ENCODE results near the gene SRSF6.

The SRSF6 gene

DNA sequence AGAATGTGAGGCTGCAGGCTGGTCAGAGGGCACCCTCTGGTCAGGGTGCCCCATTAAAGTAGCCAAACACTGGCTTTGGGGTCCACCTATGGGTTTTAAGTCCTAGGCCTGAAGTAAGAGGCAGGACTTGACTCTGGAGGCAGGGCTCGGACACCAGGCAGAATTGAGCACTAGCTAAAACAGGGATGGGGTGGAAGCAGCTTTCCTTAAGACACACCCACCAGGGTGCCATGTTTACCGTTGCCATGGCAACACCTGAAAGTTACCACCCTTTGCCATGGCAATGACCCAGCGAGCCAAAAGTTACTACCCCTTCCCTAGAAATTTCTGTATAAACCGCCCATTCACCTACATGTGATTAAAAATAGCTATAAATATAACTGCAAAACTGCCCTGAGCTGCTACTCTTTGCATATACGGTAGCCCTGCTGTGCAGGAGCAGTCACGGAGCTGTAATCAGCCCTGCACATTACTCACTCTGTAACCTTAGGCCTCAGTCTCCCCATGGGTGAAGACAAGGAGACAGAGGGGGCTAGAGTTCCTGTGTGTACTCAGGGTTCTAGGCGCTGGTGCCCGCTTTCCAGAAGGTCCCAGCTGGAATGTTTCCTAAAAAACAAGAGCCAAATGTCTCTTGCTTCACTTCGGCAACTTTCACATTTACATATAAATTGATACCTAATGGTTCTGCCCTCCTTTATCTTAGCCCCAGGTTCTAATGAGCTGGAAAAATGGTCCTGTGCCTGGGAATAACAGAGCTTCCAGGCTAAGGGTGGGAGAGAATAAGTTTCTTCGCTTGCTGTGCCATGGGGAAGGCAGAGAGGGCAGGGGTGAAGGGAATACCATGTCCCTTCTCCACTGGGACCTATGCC lies 27.2 kb upstream of the SRSF6 start:
- no peak overlapping the region for H3K4me2 ChIP-seq
- no peaks in the 10 kb centered on the region for H4K20me1 ChIP-seq
- H3K9ac ChIP-seq, result no peak overlapping the region
- H3K36me3 ChIP-seq, result no peaks in the 10 kb centered on the region
- no peak for TF ChIP-seq Cebpa-rat (IDR thresholded peaks at IDR 0.05)
- no peak overlapping the region for H3K27ac ChIP-seq
- no peaks in the 10 kb centered on the region for H3K27me3 ChIP-seq
- no peaks in the 10 kb centered on the region for H3K4me1 ChIP-seq
- H3K4me3 ChIP-seq, result no peak overlapping the region
- H3K9me3 ChIP-seq (replicated peaks in 1 of 11), result no peaks in the 10 kb centered on the region

DNA sequence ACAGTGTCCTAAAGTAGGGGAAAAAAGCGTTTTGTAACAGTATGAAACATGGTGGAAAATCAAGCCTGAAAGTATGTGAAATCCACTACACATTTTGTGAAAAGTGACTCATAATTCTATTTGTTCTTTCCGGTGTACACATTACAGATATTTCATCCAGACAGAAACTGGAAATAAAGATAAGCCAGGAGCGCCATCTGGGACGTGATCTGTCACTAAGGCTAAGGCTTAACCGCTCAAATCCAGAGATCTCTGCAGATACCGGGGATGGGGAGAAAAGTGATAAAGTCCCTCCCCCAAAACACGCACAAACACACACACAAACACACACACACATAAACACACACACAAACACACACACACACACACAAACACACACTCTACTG lies 26.6 kb upstream of the SRSF6 start:
- no peaks in the 10 kb centered on the region for H3K9me3 ChIP-seq (replicated peaks in 1 of 11)
- H3K9ac ChIP-seq, result no peak overlapping the region
- H4K20me1 ChIP-seq, result no peaks in the 10 kb centered on the region
- no peak for TF ChIP-seq Cebpa-rat (IDR thresholded peaks at IDR 0.05)
- H3K27me3 ChIP-seq, result no peaks in the 10 kb centered on the region
- no peaks in the 10 kb centered on the region for H3K36me3 ChIP-seq
- H3K4me2 ChIP-seq, result no peak overlapping the region
- no peak overlapping the region for H3K27ac ChIP-seq
- no peak overlapping the region for H3K4me3 ChIP-seq
- H3K4me1 ChIP-seq, result no peaks in the 10 kb centered on the region

DNA sequence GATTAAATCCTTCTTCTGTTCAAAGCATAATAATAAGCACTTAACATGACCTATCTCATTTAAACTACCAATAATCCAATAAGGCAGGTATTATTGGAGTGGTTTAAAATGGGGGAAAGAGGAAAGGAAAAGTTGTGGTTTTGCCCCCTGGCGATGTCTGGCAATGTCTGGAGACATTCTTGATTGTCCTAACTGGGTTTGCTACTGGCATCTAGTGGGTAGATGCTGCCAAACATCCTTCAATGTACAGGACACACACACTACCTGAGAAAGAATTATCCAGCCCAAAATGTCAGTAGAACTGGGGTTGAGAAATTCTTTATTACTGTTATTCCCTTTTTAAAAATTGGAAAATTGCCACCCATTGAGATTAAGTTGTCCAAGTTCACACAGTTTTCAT lies 25.2 kb upstream of the SRSF6 start:
- no peak overlapping the region for H3K9ac ChIP-seq

DNA sequence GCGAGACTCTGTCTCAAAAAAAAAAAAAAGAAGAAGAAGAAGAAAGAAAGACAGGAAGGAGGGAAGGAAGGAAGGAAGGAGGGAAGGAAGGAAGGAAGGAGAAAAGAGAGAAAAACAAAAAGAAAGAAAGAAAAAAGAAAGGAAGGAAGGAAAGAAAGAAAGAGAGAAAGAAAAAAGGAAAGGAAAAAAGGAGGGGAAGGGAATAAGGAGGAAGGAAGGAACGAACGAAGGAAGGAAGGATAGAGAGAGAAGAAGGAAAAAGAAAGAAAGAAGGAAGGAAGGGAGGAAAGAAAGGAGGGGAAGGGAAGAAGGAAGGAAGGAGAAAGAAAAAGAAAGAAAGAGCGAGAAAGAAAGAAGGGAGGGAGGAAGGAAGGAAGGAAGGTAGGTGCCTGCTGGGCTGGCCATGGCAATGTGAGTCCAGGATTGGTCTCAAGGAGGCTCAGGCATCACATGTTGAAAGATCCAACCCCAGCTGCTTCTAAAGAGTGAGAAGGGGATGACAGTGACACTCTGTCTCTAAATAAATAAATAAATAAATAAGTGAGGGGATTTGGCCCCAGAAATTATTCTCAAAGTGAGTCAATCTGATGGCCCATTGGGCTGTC lies 24.3 kb upstream of the SRSF6 start:
- no peaks in the 10 kb centered on the region for H3K27me3 ChIP-seq
- H4K20me1 ChIP-seq, result no peaks in the 10 kb centered on the region
- no peak overlapping the region for H3K27ac ChIP-seq
- H3K9ac ChIP-seq, result no peak overlapping the region
- no peaks in the 10 kb centered on the region for H3K36me3 ChIP-seq
- no peak overlapping the region for H3K4me2 ChIP-seq
- no peaks in the 10 kb centered on the region for H3K4me1 ChIP-seq
- H3K4me3 ChIP-seq, result no peak overlapping the region
- no peaks in the 10 kb centered on the region for H3K9me3 ChIP-seq (replicated peaks in 1 of 11)
- TF ChIP-seq Cebpa-rat (IDR thresholded peaks at IDR 0.05), result no peak

More for the DNA sequence above, 25.2 kb upstream of the SRSF6 start:
- H4K20me1 ChIP-seq, result no peaks in the 10 kb centered on the region
- no peak overlapping the region for H3K27ac ChIP-seq
- no peak overlapping the region for H3K4me2 ChIP-seq
- no peaks in the 10 kb centered on the region for H3K27me3 ChIP-seq
- H3K4me1 ChIP-seq, result no peaks in the 10 kb centered on the region
- no peaks in the 10 kb centered on the region for H3K9me3 ChIP-seq (replicated peaks in 1 of 11)
- TF ChIP-seq Cebpa-rat (IDR thresholded peaks at IDR 0.05), result no peak
- no peaks in the 10 kb centered on the region for H3K36me3 ChIP-seq
- H3K4me3 ChIP-seq, result no peak overlapping the region

DNA sequence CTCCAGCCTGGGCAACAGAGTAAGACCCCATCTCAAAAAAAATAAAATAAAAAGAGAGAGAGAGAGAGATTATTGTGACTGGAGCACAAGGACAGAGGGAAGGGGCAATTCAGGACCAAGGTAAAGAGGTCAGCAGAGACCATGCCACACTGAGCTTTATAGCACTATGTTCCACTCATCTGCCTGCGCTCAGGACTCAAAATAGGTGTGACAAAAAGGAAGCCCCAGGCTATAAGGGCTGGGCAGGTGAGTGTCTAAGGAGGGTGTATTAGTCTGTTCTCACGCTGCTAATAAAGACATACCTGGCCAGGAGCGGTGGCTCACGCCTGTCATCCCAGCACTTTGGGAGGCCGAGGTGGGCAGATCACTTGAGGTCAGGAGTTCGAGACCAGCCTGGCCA lies 23.1 kb upstream of the SRSF6 start:
- Histone ChIP-seq H3K36me3 (no peaks in the 10 kb centered on the region), H3K9me3 (replicated peaks in 1 of 11) (no peaks in the 10 kb centered on the region), H3K4me2 (no peak overlapping the region), H3K4me1 (peaks cover 0 to 6% (median 4%) of the 10 kb centered on the region in 10 experiments; a peak in 8 of 20 replicates), H3K4me3 (no peak overlapping the region), H3K9ac (no peak overlapping the region), H4K20me1 (no peaks in the 10 kb centered on the region), H3K27ac (no peak overlapping the region), H3K27me3 (no peaks in the 10 kb centered on the region)
- TF ChIP-seq Cebpa-rat (IDR thresholded peaks at IDR 0.05), result no peak

DNA sequence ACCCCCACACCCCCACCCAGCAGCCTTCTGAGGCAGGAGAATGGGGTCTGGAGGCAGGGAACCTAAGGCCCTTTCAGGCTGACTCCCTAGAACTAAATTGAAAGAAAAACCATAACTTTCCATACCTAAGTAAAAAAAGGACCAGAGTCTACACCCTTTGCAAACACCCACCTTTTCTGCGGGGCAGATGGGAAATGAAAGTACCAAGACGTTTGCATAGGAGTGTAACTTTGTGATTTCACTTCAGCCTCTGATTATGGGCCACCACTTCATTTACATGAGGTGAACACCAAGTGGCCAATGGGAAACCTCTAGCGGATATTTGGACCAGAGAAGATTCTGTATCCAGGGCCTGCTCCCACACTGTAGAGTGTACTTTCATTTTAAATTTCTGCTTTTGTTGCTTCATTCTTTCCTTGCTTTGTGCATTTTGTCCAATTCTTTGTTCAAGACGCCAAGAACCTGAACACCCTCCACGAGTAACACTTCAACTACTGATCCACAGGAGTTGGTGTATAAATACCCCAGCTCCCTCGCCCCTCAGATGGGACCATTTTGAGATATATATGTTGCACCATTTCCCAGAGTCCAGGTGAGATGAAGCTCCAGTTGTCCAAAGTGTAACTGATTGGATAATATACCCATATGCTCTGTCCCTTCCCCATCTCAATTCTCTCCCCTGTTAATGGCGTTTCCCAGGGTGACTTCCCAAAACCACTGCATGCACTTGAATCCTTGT lies 18.9 kb upstream of the SRSF6 start:
- Histone ChIP-seq H4K20me1 (no peaks in the 10 kb centered on the region), H3K4me2 (peak overlapping the region in 2 of 11 experiments; percentile 12 to 18; a peak in 1 of 22 replicates), H3K27me3 (no peaks in the 10 kb centered on the region), H3K4me3 (no peak overlapping the region), H3K36me3 (no peaks in the 10 kb centered on the region), H3K9me3 (replicated peaks in 1 of 11) (no peaks in the 10 kb centered on the region), H3K27ac (no peak overlapping the region), H3K4me1 (peaks cover 0 to 10% (median 5%) of the 10 kb centered on the region in 10 experiments; a peak in 8 of 20 replicates), H3K9ac (no peak overlapping the region)
- TF ChIP-seq Cebpa-rat (IDR thresholded peaks at IDR 0.05), result no peak

DNA sequence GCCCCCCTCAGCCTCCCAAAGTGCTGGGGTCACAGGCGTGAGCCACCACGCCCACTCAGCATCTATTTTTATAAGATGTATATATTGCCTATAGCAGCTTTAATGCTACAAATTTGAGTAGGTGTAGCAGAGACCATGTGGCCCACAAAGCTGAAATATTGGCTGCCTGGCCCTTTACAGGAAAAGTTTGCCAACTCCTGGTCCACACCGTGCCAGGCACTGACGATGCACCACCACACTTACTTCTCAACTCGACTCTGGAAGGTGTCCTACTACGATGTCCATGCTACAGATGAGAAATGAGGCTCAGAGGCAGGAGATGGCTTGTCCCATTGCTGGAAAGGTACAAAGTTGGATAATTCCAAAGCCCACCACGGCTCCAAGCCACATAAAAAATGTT lies 17.2 kb upstream of the SRSF6 start:
- no peak overlapping the region for H3K4me2 ChIP-seq
- H3K27ac ChIP-seq, result no peak overlapping the region
- peaks cover 0 to 10% (median 5%) of the 10 kb centered on the region in 10 experiments; a peak in 8 of 20 replicates for H3K4me1 ChIP-seq
- no peaks in the 10 kb centered on the region for H4K20me1 ChIP-seq
- no peaks in the 10 kb centered on the region for H3K27me3 ChIP-seq
- H3K9me3 ChIP-seq (replicated peaks in 1 of 11), result no peaks in the 10 kb centered on the region
- TF ChIP-seq Cebpa-rat (IDR thresholded peaks at IDR 0.05), result no peak
- no peaks in the 10 kb centered on the region for H3K36me3 ChIP-seq
- H3K4me3 ChIP-seq, result no peak overlapping the region
- no peak overlapping the region for H3K9ac ChIP-seq

DNA sequence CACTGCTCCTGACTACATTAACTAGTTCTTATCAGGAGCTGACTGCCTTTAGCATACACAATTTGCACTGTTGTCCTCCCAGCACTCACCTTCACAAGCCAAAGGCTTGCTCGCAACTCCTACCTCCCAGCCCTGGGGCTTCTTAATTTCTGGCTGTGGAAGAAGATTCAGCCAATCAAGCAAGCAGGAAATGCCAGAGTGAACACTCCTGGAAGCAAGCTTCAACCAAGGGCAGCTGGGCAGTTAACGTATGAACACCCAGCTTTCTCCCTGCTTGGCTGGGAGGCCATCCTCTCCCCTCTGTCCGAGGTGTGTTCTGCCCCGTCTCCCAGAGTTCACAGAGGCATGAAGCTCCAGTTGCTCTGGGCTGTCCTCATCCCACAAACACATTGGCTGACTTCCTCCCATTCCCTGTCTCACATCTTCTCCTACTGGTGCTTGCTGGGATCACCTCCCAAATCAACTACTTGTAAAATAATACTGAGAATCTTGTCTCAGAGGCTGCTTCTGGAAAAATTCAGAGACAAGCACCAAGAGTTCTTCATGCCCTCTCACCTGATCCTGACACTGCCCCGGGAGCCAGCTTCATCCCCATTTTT lies 15.3 kb upstream of the SRSF6 start:
- Histone ChIP-seq H3K9ac (no peak overlapping the region), H3K4me1 (peaks cover 15 to 24% (median 19%) of the 10 kb centered on the region in 10 experiments), H3K4me3 (no peak overlapping the region), H3K27me3 (no peaks in the 10 kb centered on the region), H4K20me1 (no peaks in the 10 kb centered on the region), H3K4me2 (no peak overlapping the region), H3K27ac (no peak overlapping the region), H3K9me3 (replicated peaks in 1 of 11) (no peaks in the 10 kb centered on the region), H3K36me3 (no peaks in the 10 kb centered on the region)
- no peak for TF ChIP-seq Cebpa-rat (IDR thresholded peaks at IDR 0.05)

DNA sequence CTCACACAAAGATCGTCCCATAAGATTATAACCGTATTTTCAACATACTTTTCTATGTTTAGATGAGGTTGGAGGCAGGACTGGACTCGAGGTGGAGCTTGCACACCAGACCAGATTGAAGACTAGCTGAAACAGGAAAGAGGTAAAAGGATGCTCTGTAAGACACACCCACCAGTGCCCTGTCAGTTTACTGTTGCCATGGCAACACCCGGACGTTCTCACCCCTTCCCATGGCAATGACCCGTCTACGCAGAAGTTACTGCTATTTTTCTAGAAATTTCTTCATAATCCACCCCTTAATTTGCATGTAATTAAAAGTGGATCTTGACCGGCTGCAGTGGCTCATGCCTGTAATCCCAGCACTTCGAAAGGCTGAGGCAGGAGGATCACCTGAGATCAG lies 13.6 kb upstream of the SRSF6 start:
- peaks cover 14 to 32% (median 23%) of the 10 kb centered on the region in 10 experiments for H3K4me1 ChIP-seq
- no peaks in the 10 kb centered on the region for H4K20me1 ChIP-seq
- no peaks in the 10 kb centered on the region for H3K27me3 ChIP-seq
- H3K9ac ChIP-seq, result no peak overlapping the region
- no peak overlapping the region for H3K27ac ChIP-seq
- no peaks in the 10 kb centered on the region for H3K9me3 ChIP-seq (replicated peaks in 1 of 11)
- no peak overlapping the region for H3K4me2 ChIP-seq
- H3K36me3 ChIP-seq, result no peaks in the 10 kb centered on the region
- H3K4me3 ChIP-seq, result no peak overlapping the region
- TF ChIP-seq Cebpa-rat (IDR thresholded peaks at IDR 0.05), result no peak

Measured in BLaER1 treated with 17β-estradiol and CSF1 and Interleukin-3, amounts not matched to agents 10 nM and 100 nM (cell line).